ENCODE results near the gene RALGPS2. TPM values are rescaled to one million over a fixed set of nuclear protein-coding genes. Genes with fewer than 3 reads are reported as not detected.

RALGPS2 gene
- total RNA-seq, 1 donor from 2014 or later: 29.8 TPM

GRCh38 chr1:178934546-178934945, 209.5 kb downstream of the RALGPS2 start:
- Mint-ChIP-seq H3K4me3 (ENCODE audit: unreplicated experiment) (no peak overlapping the region), H3K4me1 (ENCODE audit: unreplicated experiment) (peaks cover 10% of the 10 kb centered on the region), H3K36me3 (ENCODE audit: low read depth, unreplicated experiment) (no peaks in the 10 kb centered on the region), H3K9me3 (ENCODE audit: unreplicated experiment) (no peaks in the 10 kb centered on the region), H3K27me3 (ENCODE audit: unreplicated experiment) (peaks cover 2% of the 10 kb centered on the region), H3K27ac (ENCODE audit: unreplicated experiment) (no peak overlapping the region)
- TF ChIP-seq, protein P1, sequence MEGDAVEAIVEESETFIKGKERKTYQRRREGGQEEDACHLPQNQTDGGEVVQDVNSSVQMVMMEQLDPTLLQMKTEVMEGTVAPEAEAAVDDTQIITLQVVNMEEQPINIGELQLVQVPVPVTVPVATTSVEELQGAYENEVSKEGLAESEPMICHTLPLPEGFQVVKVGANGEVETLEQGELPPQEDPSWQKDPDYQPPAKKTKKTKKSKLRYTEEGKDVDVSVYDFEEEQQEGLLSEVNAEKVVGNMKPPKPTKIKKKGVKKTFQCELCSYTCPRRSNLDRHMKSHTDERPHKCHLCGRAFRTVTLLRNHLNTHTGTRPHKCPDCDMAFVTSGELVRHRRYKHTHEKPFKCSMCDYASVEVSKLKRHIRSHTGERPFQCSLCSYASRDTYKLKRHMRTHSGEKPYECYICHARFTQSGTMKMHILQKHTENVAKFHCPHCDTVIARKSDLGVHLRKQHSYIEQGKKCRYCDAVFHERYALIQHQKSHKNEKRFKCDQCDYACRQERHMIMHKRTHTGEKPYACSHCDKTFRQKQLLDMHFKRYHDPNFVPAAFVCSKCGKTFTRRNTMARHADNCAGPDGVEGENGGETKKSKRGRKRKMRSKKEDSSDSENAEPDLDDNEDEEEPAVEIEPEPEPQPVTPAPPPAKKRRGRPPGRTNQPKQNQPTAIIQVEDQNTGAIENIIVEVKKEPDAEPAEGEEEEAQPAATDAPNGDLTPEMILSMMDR (IDR thresholded peaks at IDR 0.05; ENCODE audit: unreplicated experiment): no peak
- DNase-seq (ENCODE audit: low spot score): no peak

GRCh38 chr1:178935610-178936009, 210.6 kb downstream of the RALGPS2 start:
- Mint-ChIP-seq H3K27ac (ENCODE audit: unreplicated experiment) (no peak overlapping the region), H3K36me3 (ENCODE audit: low read depth, unreplicated experiment) (no peaks in the 10 kb centered on the region), H3K27me3 (ENCODE audit: unreplicated experiment) (peaks cover 2% of the 10 kb centered on the region), H3K9me3 (ENCODE audit: unreplicated experiment) (no peaks in the 10 kb centered on the region), H3K4me1 (ENCODE audit: unreplicated experiment) (peaks cover 10% of the 10 kb centered on the region), H3K4me3 (ENCODE audit: unreplicated experiment) (no peak overlapping the region)
- no peak for DNase-seq (ENCODE audit: low spot score)
- TF ChIP-seq, protein P1 (IDR thresholded peaks at IDR 0.05; ENCODE audit: unreplicated experiment): no peak

GRCh38 chr1:178937695-178938094, 212.7 kb downstream of the RALGPS2 start:
- H3K4me3 Mint-ChIP-seq (ENCODE audit: unreplicated experiment): no peak overlapping the region
- peaks cover 2% of the 10 kb centered on the region for H3K27me3 Mint-ChIP-seq (ENCODE audit: unreplicated experiment)
- TF ChIP-seq, protein P1 (IDR thresholded peaks at IDR 0.05; ENCODE audit: unreplicated experiment): no peak
- no peak for DNase-seq (ENCODE audit: low spot score)
- H3K9me3 Mint-ChIP-seq (ENCODE audit: unreplicated experiment): no peaks in the 10 kb centered on the region
- peaks cover 20% of the 10 kb centered on the region for H3K4me1 Mint-ChIP-seq (ENCODE audit: unreplicated experiment)
- H3K27ac Mint-ChIP-seq (ENCODE audit: unreplicated experiment): no peak overlapping the region
- no peaks in the 10 kb centered on the region for H3K36me3 Mint-ChIP-seq (ENCODE audit: low read depth, unreplicated experiment)

DNA sequence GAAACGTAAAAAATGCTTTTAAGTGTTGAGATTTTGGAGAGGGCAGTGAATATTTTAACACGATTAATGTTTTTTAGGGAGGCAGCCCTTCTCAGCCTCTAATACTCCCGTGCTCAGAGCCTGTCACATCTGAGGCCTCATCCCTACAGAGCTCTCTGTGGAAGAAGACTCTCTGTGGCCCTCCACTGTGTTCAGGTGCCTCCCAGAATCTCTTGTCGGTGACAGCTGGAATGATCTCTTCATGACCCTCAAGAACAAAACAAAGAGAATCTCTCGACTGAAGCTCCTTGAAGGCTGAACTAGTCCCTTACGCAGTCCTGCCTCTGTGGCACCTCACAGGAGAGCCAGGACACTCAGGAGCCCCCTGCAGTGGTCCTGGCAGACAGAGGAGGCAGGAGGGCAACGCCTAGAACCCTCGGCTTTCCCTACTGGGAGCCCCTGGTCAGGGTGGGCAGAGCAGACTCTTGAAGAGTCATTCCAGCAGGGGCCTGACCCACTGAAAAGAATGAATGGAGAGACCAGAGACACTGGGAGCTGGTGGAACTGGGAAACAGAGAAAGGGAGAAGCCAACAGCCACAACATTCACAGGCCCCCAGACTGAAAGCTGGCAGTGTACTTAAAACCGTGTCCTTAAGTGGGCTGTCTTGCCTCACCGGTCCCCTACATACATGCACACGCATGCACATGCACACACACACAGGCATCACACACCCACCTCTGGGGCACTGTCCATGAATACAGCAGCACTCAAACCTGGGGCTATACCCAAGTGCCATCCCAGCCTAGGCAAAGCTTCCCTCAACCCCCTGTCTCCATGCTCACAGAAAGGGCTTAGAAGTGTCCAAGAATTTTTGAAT, 213.3 kb downstream of the RALGPS2 start:
- Mint-ChIP-seq H3K36me3 (ENCODE audit: low read depth, unreplicated experiment) (no peaks in the 10 kb centered on the region), H3K27me3 (ENCODE audit: unreplicated experiment) (peaks cover 1% of the 10 kb centered on the region), H3K4me3 (ENCODE audit: unreplicated experiment) (no peak overlapping the region), H3K9me3 (ENCODE audit: unreplicated experiment) (no peaks in the 10 kb centered on the region), H3K27ac (ENCODE audit: unreplicated experiment) (no peak overlapping the region), H3K4me1 (ENCODE audit: unreplicated experiment) (peaks cover 20% of the 10 kb centered on the region)
- DNase-seq (ENCODE audit: low spot score): no peak
- TF ChIP-seq, protein P1 (IDR thresholded peaks at IDR 0.05; ENCODE audit: unreplicated experiment): no peak

GRCh38 chr1:178938959-178939317, 213.9 kb downstream of the RALGPS2 start:
- no peak for DNase-seq (ENCODE audit: low spot score)
- TF ChIP-seq, protein P1 (IDR thresholded peaks at IDR 0.05; ENCODE audit: unreplicated experiment): no peak

More at GRCh38 chr1:178938959-178939317, 213.9 kb downstream of the RALGPS2 start:
- Mint-ChIP-seq H3K36me3 (ENCODE audit: low read depth, unreplicated experiment) (no peaks in the 10 kb centered on the region), H3K4me1 (ENCODE audit: unreplicated experiment) (peaks cover 16% of the 10 kb centered on the region), H3K9me3 (ENCODE audit: unreplicated experiment) (no peaks in the 10 kb centered on the region), H3K4me3 (ENCODE audit: unreplicated experiment) (no peak overlapping the region), H3K27ac (ENCODE audit: unreplicated experiment) (no peak overlapping the region), H3K27me3 (ENCODE audit: unreplicated experiment) (no peaks in the 10 kb centered on the region)
